ENCODE results near the gene IL17B.

IL17B gene

GRCh38 chr5:149414405-149415065, 35.4 kb upstream of the IL17B start:
- no peak for DNase-seq

- DNase-seq = no peak
These were observed 34.6 kb upstream of the IL17B start for GRCh38 chr5:149413477-149414210.

GRCh38 chr5:149412783-149413476, 33.8 kb upstream of the IL17B start:
- no peak for DNase-seq

GRCh38 chr5:149411738-149412519, 32.8 kb upstream of the IL17B start:
- DNase-seq = no peak

GRCh38 chr5:149410721-149411432, 31.8 kb upstream of the IL17B start:
- DNase-seq = no peak

- no peak for DNase-seq
These were observed 31.0 kb upstream of the IL17B start for GRCh38 chr5:149410071-149410470.

GRCh38 chr5:149409268-149409948, 30.3 kb upstream of the IL17B start:
- no peak for DNase-seq

GRCh38 chr5:149408252-149409099, 29.4 kb upstream of the IL17B start:
- no peak for DNase-seq

- DNase-seq = no peak
These were observed 28.5 kb upstream of the IL17B start for GRCh38 chr5:149407323-149408251.

GRCh38 chr5:149406979-149407306, 27.9 kb upstream of the IL17B start:
- DNase-seq = no peak

GRCh38 chr5:149406203-149406978, 27.3 kb upstream of the IL17B start:
- peak; percentile 75 for DNase-seq

GRCh38 chr5:149405550-149406202, 26.6 kb upstream of the IL17B start:
- no peak for DNase-seq

GRCh38 chr5:149404746-149405549, 25.9 kb upstream of the IL17B start:
- peak; percentile 70 for DNase-seq

GRCh38 chr5:149403923-149404745, 25.0 kb upstream of the IL17B start:
- DNase-seq = no peak

GRCh38 chr5:149402291-149402690, 23.2 kb upstream of the IL17B start:
- no peak for DNase-seq

- no peak for DNase-seq
These were observed 22.0 kb upstream of the IL17B start for GRCh38 chr5:149401051-149401450.

GRCh38 chr5:149400304-149400703, 21.2 kb upstream of the IL17B start:
- no peak for DNase-seq
